ENCODE results near the gene DCDC2.

GRCh38 chr6:24274441-24275083, 83.3 kb downstream of the DCDC2 start:
- TF ChIP-seq SIN3A (IDR thresholded peaks at IDR 0.05; ENCODE audit: borderline replicate concordance, insufficient read depth, low read length) = no peak
- no peak for TF ChIP-seq POLR2AphosphoS5 (IDR thresholded peaks at IDR 0.05; ENCODE audit: low read depth, low read length)
- TF ChIP-seq, protein P1, sequence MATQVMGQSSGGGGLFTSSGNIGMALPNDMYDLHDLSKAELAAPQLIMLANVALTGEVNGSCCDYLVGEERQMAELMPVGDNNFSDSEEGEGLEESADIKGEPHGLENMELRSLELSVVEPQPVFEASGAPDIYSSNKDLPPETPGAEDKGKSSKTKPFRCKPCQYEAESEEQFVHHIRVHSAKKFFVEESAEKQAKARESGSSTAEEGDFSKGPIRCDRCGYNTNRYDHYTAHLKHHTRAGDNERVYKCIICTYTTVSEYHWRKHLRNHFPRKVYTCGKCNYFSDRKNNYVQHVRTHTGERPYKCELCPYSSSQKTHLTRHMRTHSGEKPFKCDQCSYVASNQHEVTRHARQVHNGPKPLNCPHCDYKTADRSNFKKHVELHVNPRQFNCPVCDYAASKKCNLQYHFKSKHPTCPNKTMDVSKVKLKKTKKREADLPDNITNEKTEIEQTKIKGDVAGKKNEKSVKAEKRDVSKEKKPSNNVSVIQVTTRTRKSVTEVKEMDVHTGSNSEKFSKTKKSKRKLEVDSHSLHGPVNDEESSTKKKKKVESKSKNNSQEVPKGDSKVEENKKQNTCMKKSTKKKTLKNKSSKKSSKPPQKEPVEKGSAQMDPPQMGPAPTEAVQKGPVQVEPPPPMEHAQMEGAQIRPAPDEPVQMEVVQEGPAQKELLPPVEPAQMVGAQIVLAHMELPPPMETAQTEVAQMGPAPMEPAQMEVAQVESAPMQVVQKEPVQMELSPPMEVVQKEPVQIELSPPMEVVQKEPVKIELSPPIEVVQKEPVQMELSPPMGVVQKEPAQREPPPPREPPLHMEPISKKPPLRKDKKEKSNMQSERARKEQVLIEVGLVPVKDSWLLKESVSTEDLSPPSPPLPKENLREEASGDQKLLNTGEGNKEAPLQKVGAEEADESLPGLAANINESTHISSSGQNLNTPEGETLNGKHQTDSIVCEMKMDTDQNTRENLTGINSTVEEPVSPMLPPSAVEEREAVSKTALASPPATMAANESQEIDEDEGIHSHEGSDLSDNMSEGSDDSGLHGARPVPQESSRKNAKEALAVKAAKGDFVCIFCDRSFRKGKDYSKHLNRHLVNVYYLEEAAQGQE (IDR thresholded peaks at IDR 0.05; ENCODE audit: insufficient read depth in 1 of 2, low read depth in 2 of 2, low read length in 2 of 2) = no peak
- TF ChIP-seq FOXP2 (optimal IDR thresholded peaks at IDR 0.05; ENCODE audit: borderline replicate concordance, extremely low read depth, extremely low read length, insufficient read depth) = no peak

Measured in PFSK-1 (cell line).